NCI-H1092 treated with DMSO at 0.1 percent for 48 hours (cell line): ENCODE results near the gene PIK3CA.
"Not testable (repeated sequence)": the region's sequence is repeated elsewhere in the genome, so short reads cannot be mapped to it uniquely, and the experiment has no call there.

Experiments used
- DNase-seq: peaks from one replicate; lab custom pipeline; 2025; lab: John Stamatoyannopoulos, UW

Gene PIK3CA

GRCh38 chr3:179200790-179201189 lies 52.6 kb downstream of the PIK3CA start:
- no peak for DNase-seq

GRCh38 chr3:179215550-179215949 lies 67.4 kb downstream of the PIK3CA start:
- not testable (repeated sequence) for DNase-seq

- not testable (repeated sequence) for DNase-seq
Measured at GRCh38 chr3:179218213-179218612, 70.1 kb downstream of the PIK3CA start.

- no peak for DNase-seq
Measured at GRCh38 chr3:179223548-179223947, 75.4 kb downstream of the PIK3CA start.

GRCh38 chr3:179224584-179224983 lies 76.4 kb downstream of the PIK3CA start:
- DNase-seq = no peak

GRCh38 chr3:179227349-179227748 lies 79.2 kb downstream of the PIK3CA start:
- no peak for DNase-seq

GRCh38 chr3:179229177-179229576 lies 81.0 kb downstream of the PIK3CA start:
- no peak for DNase-seq

- DNase-seq = no peak
Measured at GRCh38 chr3:179233043-179233442, 84.9 kb downstream of the PIK3CA start.

GRCh38 chr3:179234199-179234598 lies 86.0 kb downstream of the PIK3CA start:
- no peak for DNase-seq

GRCh38 chr3:179236669-179237301 lies 88.6 kb downstream of the PIK3CA start:
- DNase-seq = no peak

- DNase-seq = not testable (repeated sequence)
Measured at GRCh38 chr3:179240299-179240698, 92.1 kb downstream of the PIK3CA start.

GRCh38 chr3:179242859-179243258 lies 94.7 kb downstream of the PIK3CA start:
- DNase-seq = not testable (repeated sequence)

- DNase-seq = no peak
Measured at GRCh38 chr3:179244878-179245277, 96.7 kb downstream of the PIK3CA start.

- no peak for DNase-seq
Measured at GRCh38 chr3:179247289-179248015, 99.3 kb downstream of the PIK3CA start.

GRCh38 chr3:179250803-179251476 lies 102.8 kb downstream of the PIK3CA start, which contains the start of gene KCNMB3:
TSS of gene KCNMB3 (minus strand) at chr3:179251114. CDS start at chr3:179250990, 124 bp downstream.
- DNase-seq = no peak

- DNase-seq = no peak
Measured at GRCh38 chr3:179256813-179257212, 108.7 kb downstream of the PIK3CA start.

- not testable (repeated sequence) for DNase-seq
Measured at GRCh38 chr3:179257742-179258141, 109.6 kb downstream of the PIK3CA start.

- no peak for DNase-seq
Measured at GRCh38 chr3:179258820-179259219, 110.7 kb downstream of the PIK3CA start.

GRCh38 chr3:179259959-179260756 lies 112.0 kb downstream of the PIK3CA start:
- DNase-seq = not testable (repeated sequence)

- DNase-seq = peak; percentile 49
Measured at GRCh38 chr3:179260949-179261765, 113.0 kb downstream of the PIK3CA start.

GRCh38 chr3:179263134-179263533 lies 115.0 kb downstream of the PIK3CA start:
- no peak for DNase-seq
